ENCODE data around the gene FBXL20. TPM values are rescaled to one million over a fixed set of nuclear protein-coding genes. Genes with fewer than 3 reads are reported as not detected.

Gene FBXL20
- total and polyA plus RNA-seq, 4 donors: 3.2 to 31.7 (median 11.5) TPM

DNA sequence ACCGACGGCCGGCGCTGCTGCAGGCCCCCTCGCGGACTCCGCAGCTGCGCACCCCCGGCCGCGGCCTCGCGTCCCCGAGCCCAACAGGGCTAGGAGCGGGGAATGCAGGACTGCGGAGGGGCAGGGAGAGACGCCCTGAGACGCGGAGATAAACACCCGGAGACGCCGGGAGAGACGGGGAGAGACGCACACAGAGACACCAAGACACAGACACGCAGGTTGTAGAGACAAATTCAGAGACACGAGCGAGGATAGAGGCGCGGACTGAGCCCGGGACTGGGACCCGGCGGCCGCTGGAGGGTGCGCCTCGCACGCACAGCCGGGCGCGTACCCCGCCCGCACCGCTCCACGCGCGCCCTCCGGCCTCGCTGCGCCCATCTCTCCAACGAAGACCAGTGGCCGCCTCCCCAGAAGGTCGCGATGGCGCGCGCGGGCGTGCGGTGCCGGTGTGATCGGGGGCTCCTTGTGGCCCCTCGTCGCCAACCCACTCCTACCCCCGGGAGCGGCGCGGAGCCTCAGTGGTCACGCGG, 176.6 kb downstream of the FBXL20 start:
- no peak for ATAC-seq (ENCODE audit: insufficient read depth, low FRiP score)

DNA sequence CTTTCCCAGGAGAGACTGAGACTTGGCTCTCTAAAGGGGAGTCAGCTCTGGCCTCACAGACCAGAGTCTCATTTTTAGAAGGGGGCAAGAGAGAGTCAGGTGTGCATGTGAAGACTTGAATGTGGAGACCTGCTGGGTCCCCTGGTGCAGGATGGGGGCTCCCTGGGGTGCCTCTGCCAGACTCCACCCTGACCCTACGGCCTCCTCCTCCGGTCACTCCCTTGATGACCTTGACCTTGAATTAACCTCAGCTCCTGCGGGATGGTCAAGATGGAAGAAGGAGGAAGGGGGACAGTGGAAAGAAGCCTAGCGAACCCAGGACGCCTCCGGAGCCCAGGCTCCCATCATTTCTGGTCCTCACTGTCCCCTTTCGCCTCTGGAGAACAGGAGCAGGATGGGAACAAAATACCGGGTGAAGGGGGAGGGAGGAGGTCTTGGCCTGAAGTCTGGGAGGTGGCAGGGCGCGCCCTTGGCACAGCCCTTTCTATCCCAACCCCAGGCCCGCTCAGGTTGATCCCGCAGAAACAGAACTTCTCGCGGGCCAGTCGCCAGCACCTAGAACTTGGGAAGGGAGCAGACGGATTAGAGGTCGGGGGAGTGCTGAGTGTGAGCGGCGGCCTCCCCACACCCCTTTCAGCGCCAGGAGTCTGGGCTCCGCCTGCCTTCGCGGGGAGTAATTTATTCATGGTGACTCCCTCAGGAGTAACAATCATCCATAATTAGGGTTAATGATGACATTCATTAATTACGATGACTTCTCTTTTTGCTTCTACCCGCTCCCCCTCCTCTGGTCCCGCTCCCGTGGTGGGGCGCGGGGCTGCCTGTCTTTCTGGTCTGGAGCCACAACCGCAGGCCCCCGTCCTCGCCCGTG, 177.3 kb downstream of the FBXL20 start:
- H3K27ac ChIP-seq (ENCODE audit: low read depth in 1 of 2, low read length in 1 of 2): no peak overlapping the region
- WGBS, 2 donors: 37% methylated on average over 32 to 33 of the region's 33 CpGs
- DNase-seq (peak in 1 of 3 donors; percentile 7), ATAC-seq (ENCODE audit: insufficient read depth, low FRiP score) (no peak)
- peaks cover 0 to 13% (median 0%) of the 10 kb centered on the region in 5 donors for H3K4me1 ChIP-seq (ENCODE audit: control insufficient read depth in 5 of 5, insufficient read depth in 5 of 5, low read length in 5 of 5)
- no peaks in the 10 kb centered on the region for H3K36me3 ChIP-seq (ENCODE audit: control insufficient read depth in 4 of 4, insufficient read depth in 4 of 4, low read length in 4 of 4)
- H3K9ac ChIP-seq (ENCODE audit: insufficient read depth in 1 of 2, low read length in 2 of 2): no peak overlapping the region
- H3K4me3 ChIP-seq: no peak overlapping the region
- TF ChIP-seq, protein P1, sequence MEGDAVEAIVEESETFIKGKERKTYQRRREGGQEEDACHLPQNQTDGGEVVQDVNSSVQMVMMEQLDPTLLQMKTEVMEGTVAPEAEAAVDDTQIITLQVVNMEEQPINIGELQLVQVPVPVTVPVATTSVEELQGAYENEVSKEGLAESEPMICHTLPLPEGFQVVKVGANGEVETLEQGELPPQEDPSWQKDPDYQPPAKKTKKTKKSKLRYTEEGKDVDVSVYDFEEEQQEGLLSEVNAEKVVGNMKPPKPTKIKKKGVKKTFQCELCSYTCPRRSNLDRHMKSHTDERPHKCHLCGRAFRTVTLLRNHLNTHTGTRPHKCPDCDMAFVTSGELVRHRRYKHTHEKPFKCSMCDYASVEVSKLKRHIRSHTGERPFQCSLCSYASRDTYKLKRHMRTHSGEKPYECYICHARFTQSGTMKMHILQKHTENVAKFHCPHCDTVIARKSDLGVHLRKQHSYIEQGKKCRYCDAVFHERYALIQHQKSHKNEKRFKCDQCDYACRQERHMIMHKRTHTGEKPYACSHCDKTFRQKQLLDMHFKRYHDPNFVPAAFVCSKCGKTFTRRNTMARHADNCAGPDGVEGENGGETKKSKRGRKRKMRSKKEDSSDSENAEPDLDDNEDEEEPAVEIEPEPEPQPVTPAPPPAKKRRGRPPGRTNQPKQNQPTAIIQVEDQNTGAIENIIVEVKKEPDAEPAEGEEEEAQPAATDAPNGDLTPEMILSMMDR (IDR thresholded peaks at IDR 0.05; ENCODE audit: control extremely low read depth, extremely low read depth): no peak
- H3K9me3 ChIP-seq (ENCODE audit: control insufficient read depth in 4 of 4, insufficient read depth in 3 of 4, low read length in 3 of 4): no peaks in the 10 kb centered on the region
- H3K27me3 ChIP-seq (ENCODE audit: control insufficient read depth in 3 of 3, insufficient read depth in 3 of 3, low read length in 2 of 3): peaks cover 0 to 35% (median 12%) of the 10 kb centered on the region in 3 donors

More for the DNA sequence above, 176.6 kb downstream of the FBXL20 start:
- TF ChIP-seq, protein P1 (IDR thresholded peaks at IDR 0.05; ENCODE audit: control extremely low read depth, extremely low read depth): no peak
- Histone ChIP-seq H3K27ac (ENCODE audit: low read depth in 1 of 2, low read length in 1 of 2) (no peak overlapping the region), H3K27me3 (ENCODE audit: control insufficient read depth in 3 of 3, insufficient read depth in 3 of 3, low read length in 2 of 3) (peaks cover 0 to 32% (median 12%) of the 10 kb centered on the region in 3 donors), H3K36me3 (ENCODE audit: control insufficient read depth in 4 of 4, insufficient read depth in 4 of 4, low read length in 4 of 4) (no peaks in the 10 kb centered on the region), H3K4me1 (ENCODE audit: control insufficient read depth in 5 of 5, insufficient read depth in 5 of 5, low read length in 5 of 5) (peaks cover 0 to 13% (median 0%) of the 10 kb centered on the region in 5 donors), H3K9me3 (ENCODE audit: control insufficient read depth in 4 of 4, insufficient read depth in 3 of 4, low read length in 3 of 4) (no peaks in the 10 kb centered on the region), H3K9ac (ENCODE audit: insufficient read depth in 1 of 2, low read length in 2 of 2) (no peak overlapping the region), H3K4me3 (no peak overlapping the region)
- no peak for DNase-seq
- WGBS, 2 donors: 3% methylated on average over 38 to 68 of the region's 68 CpGs

DNA sequence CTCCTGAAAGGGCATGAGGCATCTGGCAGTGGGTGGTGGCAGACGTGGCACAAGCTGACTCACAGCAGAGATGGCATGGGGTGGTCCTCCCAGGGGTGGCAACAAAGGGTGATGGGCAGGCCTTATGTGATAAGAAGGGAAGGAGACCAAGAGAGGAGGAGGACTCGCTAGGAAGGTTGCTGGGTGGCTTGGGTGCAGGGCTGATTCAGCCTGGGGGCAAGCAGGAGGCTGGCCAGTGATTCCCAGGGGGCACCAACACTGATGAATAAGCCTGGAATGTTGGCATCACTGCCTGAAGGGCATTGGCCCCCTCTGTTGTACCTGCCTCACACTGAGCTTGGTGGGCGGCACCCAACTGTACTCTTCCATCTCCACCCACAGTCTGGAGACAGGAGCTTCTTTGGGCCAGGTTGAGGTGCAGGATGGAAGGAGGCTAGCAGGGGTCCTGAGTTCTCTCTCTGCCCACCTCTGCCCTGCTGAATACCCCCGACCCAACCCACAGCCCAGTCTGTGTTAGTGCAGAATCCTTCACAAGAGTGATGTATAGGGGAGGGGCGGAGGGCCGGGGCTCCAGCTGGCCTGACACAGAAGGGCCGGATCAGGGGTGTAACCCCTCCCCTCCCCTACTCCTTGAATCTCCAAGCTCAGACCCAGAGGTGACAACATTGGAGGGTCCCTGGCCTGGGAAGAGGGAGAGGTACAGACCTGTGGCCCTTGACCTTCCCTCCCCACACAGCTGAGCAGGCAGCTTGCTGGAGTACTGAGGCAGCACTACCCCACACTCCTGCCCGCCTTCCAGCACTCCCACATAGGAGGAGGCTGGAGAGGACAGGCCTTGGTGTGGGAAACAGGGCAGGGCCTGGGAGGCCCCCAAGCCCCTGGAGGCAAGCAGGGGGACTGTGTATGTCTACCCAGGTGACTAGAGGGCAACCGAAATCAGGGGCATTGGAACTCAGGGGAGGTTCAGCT, 178.3 kb downstream of the FBXL20 start:
- TF ChIP-seq, protein P1 (IDR thresholded peaks at IDR 0.05; ENCODE audit: control extremely low read depth, extremely low read depth): no peak
- no peak for ATAC-seq (ENCODE audit: insufficient read depth, low FRiP score)
- no peak overlapping the region for H3K27ac ChIP-seq (ENCODE audit: low read depth in 1 of 2, low read length in 1 of 2)
- H3K4me3 ChIP-seq: no peak overlapping the region
- DNase-seq: peak in 1 of 3 donors; percentile 6
- H3K9me3 ChIP-seq (ENCODE audit: control insufficient read depth in 4 of 4, insufficient read depth in 3 of 4, low read length in 3 of 4): no peaks in the 10 kb centered on the region
- H3K4me1 ChIP-seq (ENCODE audit: control insufficient read depth in 5 of 5, insufficient read depth in 5 of 5, low read length in 5 of 5): peaks cover 0 to 13% (median 0%) of the 10 kb centered on the region in 5 donors
- H3K27me3 ChIP-seq (ENCODE audit: control insufficient read depth in 3 of 3, insufficient read depth in 3 of 3, low read length in 2 of 3): peaks cover 0 to 38% (median 12%) of the 10 kb centered on the region in 3 donors
- no peaks in the 10 kb centered on the region for H3K36me3 ChIP-seq (ENCODE audit: control insufficient read depth in 4 of 4, insufficient read depth in 4 of 4, low read length in 4 of 4)
- WGBS, 2 donors: 78 to 81% methylated on average over 9 of the region's 9 CpGs
- no peak overlapping the region for H3K9ac ChIP-seq (ENCODE audit: insufficient read depth in 1 of 2, low read length in 2 of 2)
